Measurements from ENCODE around the gene IFIT2.
"Not testable (repeated sequence)": the region's sequence is repeated elsewhere in the genome, so short reads cannot be mapped to it uniquely, and the experiment has no call there.

IFIT2 gene

GRCh38 chr10:89281606-89282395, 20.0 kb upstream of the IFIT2 start:
- DNase-seq: no peak

- peak; percentile 45 for DNase-seq
These were observed 18.6 kb upstream of the IFIT2 start for GRCh38 chr10:89283025-89283935.

- DNase-seq: peak; percentile 53
These were observed 17.8 kb upstream of the IFIT2 start for GRCh38 chr10:89283936-89284475.

GRCh38 chr10:89284711-89285110, 17.1 kb upstream of the IFIT2 start:
- not testable (repeated sequence) for DNase-seq

- not testable (repeated sequence) for DNase-seq
These were observed 16.5 kb upstream of the IFIT2 start for GRCh38 chr10:89285303-89285702.

GRCh38 chr10:89294721-89295239, 7.1 kb upstream of the IFIT2 start:
- no peak for DNase-seq

GRCh38 chr10:89295597-89295996, 6.2 kb upstream of the IFIT2 start:
- no peak for DNase-seq

GRCh38 chr10:89296220-89296648, 5.6 kb upstream of the IFIT2 start:
- no peak for DNase-seq

- no peak for DNase-seq
These were observed 4.5 kb upstream of the IFIT2 start for GRCh38 chr10:89297356-89297755.

- no peak for DNase-seq
These were observed 4.1 kb upstream of the IFIT2 start for GRCh38 chr10:89297791-89298190.

GRCh38 chr10:89299031-89299430, 2.8 kb upstream of the IFIT2 start:
- DNase-seq: no peak

- DNase-seq: peak; percentile 71
These were observed 614 bp upstream of the IFIT2 start for GRCh38 chr10:89301232-89301631.

GRCh38 chr10:89302625-89303024, 779 bp downstream of the IFIT2 start:
- DNase-seq: peak; percentile 61

- peak; percentile 39 for DNase-seq
These were observed 1.3 kb downstream of the IFIT2 start for GRCh38 chr10:89303161-89303560.

GRCh38 chr10:89304026-89304425, 2.2 kb downstream of the IFIT2 start:
- no peak for DNase-seq

- no peak for DNase-seq
These were observed 2.6 kb downstream of the IFIT2 start for GRCh38 chr10:89304446-89304845.

GRCh38 chr10:89304925-89305324, 3.1 kb downstream of the IFIT2 start:
- no peak for DNase-seq

- DNase-seq: no peak
These were observed 4.1 kb downstream of the IFIT2 start for GRCh38 chr10:89305766-89306433.

GRCh38 chr10:89306434-89307268, 4.8 kb downstream of the IFIT2 start:
- no peak for DNase-seq

- no peak for DNase-seq
These were observed 5.4 kb downstream of the IFIT2 start for GRCh38 chr10:89307269-89307577.

GRCh38 chr10:89308266-89308665, 6.4 kb downstream of the IFIT2 start:
- no peak for DNase-seq

- no peak for DNase-seq
These were observed 6.9 kb downstream of the IFIT2 start for GRCh38 chr10:89308736-89309135.
